HEK293T (cell line): ENCODE measurements around the gene TMEM209.
"Not testable (repeated sequence)": the region's sequence is repeated elsewhere in the genome, so short reads cannot be mapped to it uniquely, and the experiment has no call there.

Source experiments
- CTCF ChIA-PET: fragments of 350-600 bp; formaldehyde crosslinking; extraction: SDS; loops from one replicate; lab custom pipeline; 2021; ENCODE audit warnings: antibody characterized with exemption, inconsistent platforms; lab: Yijun Ruan, JAX
- POLR2A ChIA-PET: fragments of 350-600 bp; formaldehyde crosslinking; extraction: SDS; loops from one replicate; lab custom pipeline; 2020; ENCODE audit warnings: antibody characterized with exemption, inconsistent platforms; lab: Yijun Ruan, JAX
- DNase-seq: peaks from one replicate; pipeline ENCODE4 v3.0.0; 2012; ENCODE audit warnings: mixed read lengths; ENCODE audit errors: extremely low spot score
- ARNT ChIP-seq: fragments of 450-650 bp; IDR thresholded peaks from 2 replicates; pipeline ENCODE4 v1.6.1; 2017; ENCODE audit warnings: mild to moderate bottlenecking
- BHLHE40 ChIP-seq: fragments of 450-650 bp; IDR thresholded peaks from 2 replicates; pipeline ENCODE4 v1.6.1; 2016; ENCODE audit warnings: mild to moderate bottlenecking, moderate library complexity, borderline replicate concordance
- CTBP1 ChIP-seq: fragments of 450-650 bp; IDR thresholded peaks from 2 replicates; pipeline ENCODE4 v1.6.1; 2016; ENCODE audit warnings: borderline replicate concordance
- ELF4 ChIP-seq: fragments of 450-650 bp; IDR thresholded peaks from 2 replicates; pipeline ENCODE4 v1.6.1; 2017; ENCODE audit warnings: antibody characterized with exemption
- FOXA1 ChIP-seq: fragments of 450-650 bp; IDR thresholded peaks from 2 replicates; pipeline ENCODE4 v1.6.1; 2016; ENCODE audit warnings: mild to moderate bottlenecking
- FOXK2 ChIP-seq: fragments of 450-650 bp; IDR thresholded peaks from 2 replicates; pipeline ENCODE4 v1.6.1; 2016; ENCODE audit warnings: mild to moderate bottlenecking
- FOXM1 ChIP-seq: fragments of 450-650 bp; IDR thresholded peaks from 2 replicates; pipeline ENCODE4 v1.6.1; 2017; ENCODE audit warnings: mild to moderate bottlenecking, borderline replicate concordance
- HDGF ChIP-seq: fragments of 450-650 bp; IDR thresholded peaks from 2 replicates; pipeline ENCODE4 v1.6.1; 2017; ENCODE audit warnings: antibody characterized with exemption, borderline replicate concordance
- L3MBTL2 ChIP-seq: fragments of 450-650 bp; conservative IDR thresholded peaks from 2 replicates; pipeline ENCODE4 v1.6.1; 2016; ENCODE audit warnings: mild to moderate bottlenecking
- LEF1 ChIP-seq: fragments of 450-650 bp; IDR thresholded peaks from 2 replicates; pipeline ENCODE4 v1.6.1; 2017; ENCODE audit warnings: mild to moderate bottlenecking, borderline replicate concordance
- NFRKB ChIP-seq: fragments of 450-650 bp; IDR thresholded peaks from 2 replicates; pipeline ENCODE4 v1.6.1; 2016; ENCODE audit warnings: mild to moderate bottlenecking, moderate library complexity
- PKNOX1 ChIP-seq: fragments of 450-650 bp; IDR thresholded peaks from 2 replicates; pipeline ENCODE4 v1.6.1; 2016
- SP1 ChIP-seq: fragments of 450-650 bp; IDR thresholded peaks from 2 replicates; pipeline ENCODE4 v1.6.1; 2017
- SUZ12 ChIP-seq: fragments of 450-650 bp; IDR thresholded peaks from 2 replicates; pipeline ENCODE4 v1.6.1; 2016; ENCODE audit warnings: mild to moderate bottlenecking
- TARDBP ChIP-seq: fragments of 450-650 bp; IDR thresholded peaks from 2 replicates; pipeline ENCODE4 v1.6.1; 2016
- ZNF384 ChIP-seq: fragments of 450-650 bp; IDR thresholded peaks from 2 replicates; pipeline ENCODE4 v1.6.1; 2016

The TMEM209 gene

GRCh38 chr7:130147710-130148325, 57.4 kb downstream of the TMEM209 start:
- ChIA-PET POLR2A (no interaction called here), CTCF (no interaction called here)
- DNase-seq, result no peak
- no peak for TF ChIP-seq L3MBTL2
- no peak for TF ChIP-seq NFRKB
- TF ChIP-seq ARNT, result no peak
- TF ChIP-seq HDGF, result no peak
- no peak for TF ChIP-seq CTBP1

- no peak for TF ChIP-seq PKNOX1
- no peak for TF ChIP-seq FOXA1
- no peak for TF ChIP-seq LEF1
- no peak for TF ChIP-seq ELF4
- no peak for TF ChIP-seq HDGF
- TF ChIP-seq FOXM1, result no peak
- no peak for TF ChIP-seq ARNT
- TF ChIP-seq TARDBP, result no peak
- no peak for TF ChIP-seq SUZ12
- TF ChIP-seq SP1, result no peak
- no peak for TF ChIP-seq L3MBTL2
- TF ChIP-seq FOXK2, result no peak
- no peak for TF ChIP-seq BHLHE40
- CTCF ChIA-PET, result no interaction called here
- POLR2A ChIA-PET, result no interaction called here
- no peak for DNase-seq
These were observed 58.4 kb downstream of the TMEM209 start for GRCh38 chr7:130146693-130147405.

GRCh38 chr7:130146142-130146541, 59.1 kb downstream of the TMEM209 start:
- POLR2A ChIA-PET, DNase-seq, CTCF ChIA-PET: not testable (repeated sequence)

GRCh38 chr7:130145424-130146100, 59.6 kb downstream of the TMEM209 start:
- TF ChIP-seq NFRKB (no peak), FOXA1 (no peak), LEF1 (no peak), L3MBTL2 (no peak), SUZ12 (no peak), CTBP1 (no peak)
- ChIA-PET CTCF (no interaction called here), POLR2A (no interaction called here)
- DNase-seq, result no peak

- no peak for DNase-seq
- ChIA-PET POLR2A (interaction anchor here (0.9 kb wide), 1 partner anchor 74 kb away, joined by 3 read pairs; the partner anchor contains the start of gene KLHDC10), CTCF (interaction anchor here (0.7 kb wide), 1 partner anchor 8 kb away, joined by 3 read pairs; no protein-coding TSS in a partner anchor)
- TF ChIP-seq ELF4, result no peak
- no peak for TF ChIP-seq NFRKB
- TF ChIP-seq CTBP1, result no peak
- no peak for TF ChIP-seq TARDBP
- TF ChIP-seq LEF1, result no peak
These were observed 60.7 kb downstream of the TMEM209 start for GRCh38 chr7:130144312-130145171.

GRCh38 chr7:130143986-130144311, 61.3 kb downstream of the TMEM209 start:
- POLR2A ChIA-PET, result interaction anchor here (0.9 kb wide), 1 partner anchor 74 kb away, joined by 3 read pairs; the partner anchor contains the start of gene KLHDC10
- DNase-seq, result no peak
- CTCF ChIA-PET, result interaction anchor here (0.7 kb wide), 1 partner anchor 8 kb away, joined by 3 read pairs; no protein-coding TSS in a partner anchor
- no peak for TF ChIP-seq ELF4
- TF ChIP-seq FOXA1, result no peak
- no peak for TF ChIP-seq ARNT
- no peak for TF ChIP-seq SP1
- no peak for TF ChIP-seq ZNF384
- no peak for TF ChIP-seq SUZ12
- no peak for TF ChIP-seq TARDBP
- TF ChIP-seq FOXK2, result no peak
- TF ChIP-seq BHLHE40, result no peak
- TF ChIP-seq NFRKB, result no peak
- no peak for TF ChIP-seq PKNOX1
- no peak for TF ChIP-seq HDGF
- TF ChIP-seq L3MBTL2, result no peak
- no peak for TF ChIP-seq LEF1
- no peak for TF ChIP-seq FOXM1
- TF ChIP-seq CTBP1, result no peak
